GM19452 (cell line): ENCODE measurements around the gene EGFR.
A peak's percentile ranks its signal among the peaks of the same experiment; 100 is the strongest.

Source experiments
- ATAC-seq: cut with Tn5 transposase; IDR thresholded peaks from one replicate; pipeline ENCODE4 v1.9.1; 2021; ENCODE audit not compliant: unreplicated experiment

Gene EGFR

DNA sequence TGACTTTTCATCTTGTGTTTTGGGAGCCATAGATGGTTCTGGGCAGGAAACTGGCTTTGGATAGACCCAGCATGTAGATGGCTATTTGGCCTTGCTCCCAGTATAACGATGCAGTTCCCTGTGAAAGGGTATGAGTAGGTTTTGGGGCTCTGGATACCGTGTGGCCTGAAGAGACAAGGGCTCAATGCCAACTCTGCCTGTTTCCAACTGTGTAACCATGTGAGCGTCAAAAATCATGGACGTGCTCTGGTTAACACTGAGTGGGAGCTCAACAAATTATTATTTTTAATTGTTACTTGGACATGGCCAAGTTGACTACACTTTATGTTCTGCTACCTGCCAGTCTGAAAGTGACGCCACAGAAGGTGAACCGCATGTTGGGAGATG, 41.8 kb downstream of the EGFR start:
- ATAC-seq = no peak

DNA sequence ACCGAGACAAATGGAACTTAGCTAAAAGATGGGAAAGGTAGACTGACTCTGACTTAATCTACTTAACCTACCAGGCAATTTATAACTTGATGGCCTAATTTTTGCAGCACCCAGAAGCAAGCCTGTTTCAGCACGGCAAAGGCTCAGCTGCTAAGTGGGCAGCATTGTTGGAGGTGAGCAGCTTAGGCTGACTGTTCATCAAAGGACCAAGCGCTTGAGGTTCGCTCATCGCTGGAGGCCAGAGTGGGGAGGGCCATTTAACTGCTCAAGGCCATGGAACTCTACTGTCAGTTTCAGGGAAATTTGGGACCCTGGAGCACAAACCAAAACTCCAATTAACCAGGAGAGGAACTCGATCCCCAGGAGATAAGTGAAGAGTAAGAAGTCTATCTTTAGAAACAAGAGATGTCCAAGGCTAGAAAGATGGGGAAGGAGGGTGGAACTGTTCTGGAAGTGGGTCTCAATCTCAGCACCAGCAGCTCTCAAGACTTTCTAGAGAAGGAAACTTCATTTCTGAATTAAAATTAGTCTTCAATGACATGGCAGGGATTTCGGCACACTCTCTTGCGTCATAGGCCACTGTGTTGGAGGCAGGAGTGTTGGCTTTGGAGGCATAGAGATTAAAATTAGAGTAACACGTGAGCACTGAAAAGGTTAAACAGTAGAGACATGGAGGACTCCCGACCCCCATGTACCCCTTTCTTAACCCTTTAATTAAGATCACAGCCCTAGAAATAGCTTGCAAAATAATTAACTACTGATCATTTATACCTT, 43.1 kb downstream of the EGFR start:
- no peak for ATAC-seq

DNA sequence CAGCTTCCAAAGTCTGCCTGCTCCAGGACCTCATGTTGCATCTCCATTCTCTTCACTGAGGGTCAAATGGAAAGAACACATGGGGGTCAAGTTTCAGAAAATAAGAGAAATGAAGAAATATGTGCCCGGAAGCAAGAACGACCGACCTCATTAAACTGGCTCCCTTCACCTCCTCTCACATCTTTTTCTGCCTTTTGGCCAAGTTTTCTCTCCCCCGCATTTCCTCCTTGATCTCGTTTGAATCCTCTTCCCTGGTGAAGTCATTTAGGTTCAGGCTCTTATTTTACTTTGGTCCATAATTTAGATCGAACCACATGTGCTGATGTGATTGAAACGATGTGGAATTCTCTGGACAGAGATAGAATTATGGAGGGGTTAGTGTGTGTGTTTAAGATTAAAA, 44.2 kb downstream of the EGFR start:
- no peak for ATAC-seq

DNA sequence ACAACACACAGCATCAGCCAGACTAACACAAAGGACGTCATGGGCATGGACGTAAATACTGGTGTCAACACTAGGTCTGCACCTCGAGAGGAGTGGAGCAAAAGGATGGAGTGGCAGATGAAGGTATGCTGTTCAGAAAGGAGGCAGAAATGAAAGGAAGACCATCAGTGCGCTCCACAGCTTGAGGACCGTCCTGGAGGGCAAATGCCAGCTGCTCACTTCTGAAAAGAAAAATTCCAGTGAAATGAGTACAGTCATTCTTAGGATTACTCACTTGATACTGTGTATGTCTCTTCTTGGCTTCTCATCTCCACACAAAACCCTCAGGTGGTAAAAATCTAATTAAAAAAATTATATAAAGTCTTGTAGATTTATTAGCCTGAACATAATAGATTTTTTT, 44.8 kb downstream of the EGFR start:
- ATAC-seq = no peak

DNA sequence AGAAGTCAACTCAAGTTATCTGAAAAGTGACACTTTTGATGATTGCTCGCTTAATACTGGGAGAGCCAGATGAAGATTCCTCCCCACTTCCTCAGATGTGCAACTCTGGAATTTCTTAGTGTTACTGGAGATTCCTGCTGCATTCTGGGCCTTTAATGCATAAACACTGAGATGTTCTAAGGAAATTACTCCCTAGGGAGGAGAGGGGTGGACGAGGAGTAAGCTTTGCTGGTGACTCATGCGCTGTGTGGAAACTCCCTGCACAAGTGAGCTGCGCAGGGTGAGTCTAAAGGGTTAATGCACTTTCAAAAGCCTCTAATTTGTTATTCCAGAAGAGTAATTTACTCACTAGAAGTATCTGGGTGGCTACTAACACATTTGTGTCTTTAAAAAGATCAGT, 46.3 kb downstream of the EGFR start:
- peak; percentile 61 for ATAC-seq

DNA sequence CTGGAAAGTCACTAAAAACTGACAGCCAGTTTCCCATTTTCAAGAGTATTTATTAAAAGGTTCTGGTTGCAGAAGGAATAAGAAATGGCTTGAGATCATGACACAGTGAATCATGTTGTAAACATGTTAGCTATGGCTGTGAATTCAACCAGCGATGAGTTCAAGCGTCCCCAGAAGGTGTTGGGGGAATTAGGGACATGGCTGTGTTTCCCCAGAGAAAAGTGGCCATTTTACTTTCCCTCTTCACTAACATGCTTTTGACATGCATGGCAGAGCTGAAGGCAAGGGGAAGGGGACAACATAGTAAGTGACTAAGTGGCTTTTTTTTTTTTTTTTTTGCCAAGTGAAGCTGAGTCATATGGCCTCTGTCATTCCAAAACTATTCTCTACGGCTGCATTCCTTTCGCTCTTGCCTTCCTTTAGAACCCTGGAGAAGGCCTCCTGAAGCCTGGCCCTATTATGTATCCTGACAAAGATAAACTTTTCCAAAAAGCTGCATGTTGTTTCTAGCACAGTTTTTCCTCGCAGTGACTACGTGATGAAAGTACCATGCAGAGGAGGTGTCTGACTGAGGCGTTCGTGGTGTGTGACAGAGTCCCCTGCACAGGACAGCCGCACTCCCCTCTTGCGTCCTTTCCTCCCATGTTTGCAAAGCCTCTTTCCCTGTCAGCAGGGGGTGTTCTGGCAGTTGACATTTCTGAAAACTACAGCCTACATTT, 46.9 kb downstream of the EGFR start:
- ATAC-seq = peak; percentile 42

DNA sequence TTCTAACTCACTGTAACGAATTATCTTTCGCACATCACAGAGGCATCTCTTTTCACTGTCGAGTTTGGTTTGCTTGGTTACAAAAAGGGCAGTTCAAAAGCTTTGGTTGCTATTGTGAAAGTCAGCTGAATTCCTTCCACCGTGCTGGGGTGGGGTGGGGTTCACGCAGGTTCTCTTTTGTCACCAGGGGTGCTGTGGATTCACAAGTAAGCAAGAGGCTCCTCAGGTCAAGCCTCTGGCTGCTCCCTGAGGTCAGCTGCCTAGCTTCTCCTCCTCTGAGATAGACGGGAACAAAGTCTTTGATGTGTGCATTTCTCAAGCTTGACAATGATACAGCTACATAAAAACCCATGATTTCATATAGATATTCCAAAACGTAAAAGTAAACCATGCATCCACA, 47.7 kb downstream of the EGFR start:
- no peak for ATAC-seq

DNA sequence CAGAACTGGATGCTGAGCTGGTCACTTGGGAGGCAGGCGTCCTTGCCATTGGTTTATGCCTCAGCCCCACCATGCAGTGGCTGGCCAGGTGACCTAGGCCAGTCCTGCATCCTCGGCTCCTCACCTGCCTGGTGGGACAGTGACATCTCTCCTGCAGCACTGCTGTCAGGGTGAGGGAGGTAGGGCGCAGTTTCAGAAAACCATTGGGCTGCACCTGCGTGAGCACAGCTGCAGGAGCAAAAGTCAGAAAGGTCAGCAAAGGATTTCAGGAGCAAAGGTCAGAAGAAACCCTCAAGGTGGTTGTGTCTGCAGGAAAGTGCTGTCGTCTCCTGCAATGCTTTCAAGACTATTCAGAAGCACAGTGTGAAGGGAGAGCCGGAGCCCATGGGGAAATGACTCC, 48.1 kb downstream of the EGFR start:
- no peak for ATAC-seq

DNA sequence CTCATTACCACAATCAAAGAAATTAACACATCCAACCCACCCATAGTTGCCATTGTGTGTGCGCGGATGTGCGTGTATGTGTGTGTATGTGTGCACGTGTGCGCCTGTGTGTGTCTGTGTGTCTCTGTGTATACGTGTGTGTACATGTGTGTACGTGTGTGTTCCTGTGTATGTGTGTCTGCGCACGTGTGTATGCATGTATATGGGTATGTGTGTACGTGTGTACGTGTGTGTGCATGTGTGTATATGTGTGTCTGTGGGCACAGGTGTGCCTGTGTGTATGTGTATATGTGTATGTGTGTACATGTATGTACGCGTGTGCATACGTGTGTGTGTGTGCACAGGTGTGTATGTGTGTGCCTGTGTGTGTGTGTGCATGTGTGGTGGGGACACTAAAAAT, 48.9 kb downstream of the EGFR start:
- no peak for ATAC-seq

DNA sequence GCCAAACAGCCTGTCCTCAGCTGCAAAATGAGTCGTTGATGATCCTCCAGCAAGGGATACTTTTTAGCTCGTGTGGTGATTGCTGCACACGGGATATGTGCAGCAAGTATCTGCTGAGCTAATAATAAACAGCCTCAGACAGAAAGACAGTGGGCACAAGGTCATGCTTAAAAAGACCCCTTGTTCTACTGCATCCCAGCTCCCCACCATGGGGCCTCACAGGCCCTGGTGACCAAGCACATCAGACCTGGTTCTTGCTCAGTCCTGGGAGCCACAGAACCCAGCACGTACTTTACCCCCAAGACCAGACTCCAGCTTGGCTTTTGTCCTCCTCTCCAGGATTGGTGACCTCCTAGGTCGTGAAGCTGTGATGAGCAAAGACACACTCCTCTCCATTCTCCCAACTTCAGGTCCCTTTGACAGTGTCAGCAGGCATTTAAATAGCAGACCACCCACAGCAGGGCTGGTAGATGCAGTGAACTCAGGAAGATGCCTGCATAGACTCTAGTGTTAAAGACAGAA, 50.5 kb downstream of the EGFR start:
- no peak for ATAC-seq

DNA sequence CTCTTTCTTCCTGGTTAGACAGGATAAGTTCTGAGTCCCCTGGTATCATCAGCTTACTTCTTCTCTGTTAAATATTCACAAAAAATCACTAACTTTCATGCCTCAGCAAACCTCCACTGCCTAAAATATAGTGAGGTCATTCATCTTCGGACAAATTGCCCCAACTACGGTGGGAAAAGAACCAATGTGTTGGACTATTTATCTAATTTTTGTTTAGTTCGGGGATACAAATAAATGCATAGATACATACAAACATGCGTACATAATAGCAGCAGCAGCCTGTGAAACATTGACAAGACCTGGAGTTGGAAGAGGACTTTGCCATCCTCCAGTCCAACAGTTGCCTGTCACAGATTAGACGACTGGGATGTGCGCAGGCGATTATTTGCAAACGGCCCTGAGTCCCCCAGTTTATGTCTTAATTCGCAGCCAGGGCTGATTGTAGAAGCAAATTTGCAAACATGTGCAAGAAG, 51.5 kb downstream of the EGFR start:
- no peak for ATAC-seq

DNA sequence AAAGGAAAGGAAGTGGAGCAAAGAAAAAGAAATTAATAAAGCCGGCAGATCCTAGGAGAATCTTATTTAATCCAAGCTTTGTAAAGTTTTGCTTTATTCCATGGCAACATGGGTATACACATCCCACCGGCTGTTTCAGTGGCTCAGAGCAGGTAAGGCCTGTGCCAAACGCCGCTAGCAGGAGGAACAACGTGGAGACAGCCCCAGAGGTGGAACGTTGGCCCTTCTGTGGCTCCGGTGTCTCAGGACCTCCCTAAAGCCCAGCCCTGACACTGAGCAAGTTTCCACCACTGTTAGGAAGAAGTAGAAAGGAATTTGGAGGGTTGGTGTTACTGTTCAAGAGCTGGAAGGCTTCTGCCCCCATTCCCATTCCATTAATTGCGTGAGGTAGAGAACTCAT, 52.0 kb downstream of the EGFR start:
- ATAC-seq = no peak

DNA sequence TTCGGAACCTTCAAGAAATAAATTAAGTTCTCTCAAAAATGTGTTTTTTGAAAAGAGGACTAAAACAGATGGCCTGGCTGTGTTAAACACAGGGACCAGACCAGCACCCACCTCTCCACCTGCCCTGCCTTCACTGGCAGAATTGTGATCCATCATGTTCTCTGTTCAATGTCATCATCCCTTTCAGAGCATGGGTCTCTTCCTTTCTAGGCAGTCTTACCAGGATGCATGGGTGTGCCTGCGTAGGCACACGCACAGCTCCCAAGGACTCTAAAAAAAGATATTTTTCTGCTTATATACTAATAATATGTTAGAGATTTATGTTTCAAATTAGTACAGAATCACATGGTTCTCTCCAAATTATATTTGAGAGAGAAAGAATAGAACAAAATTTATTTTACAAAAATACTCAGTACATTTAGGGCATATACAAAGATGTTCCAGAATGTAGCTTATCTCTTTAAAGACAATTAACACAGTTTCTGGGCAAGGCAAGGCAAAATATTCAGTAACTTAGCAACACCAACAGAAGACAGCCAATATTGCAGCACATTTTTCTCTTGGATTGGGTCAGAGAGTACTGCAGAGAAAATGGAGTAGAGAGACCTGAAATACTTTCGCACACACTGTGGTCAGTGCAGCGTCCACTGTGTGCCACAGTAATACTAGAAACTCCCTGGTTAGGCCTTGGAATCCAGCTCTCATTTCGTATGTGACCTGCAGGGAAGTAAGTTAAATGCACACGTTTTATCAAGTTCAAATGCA, 52.8 kb downstream of the EGFR start:
- ATAC-seq = no peak

DNA sequence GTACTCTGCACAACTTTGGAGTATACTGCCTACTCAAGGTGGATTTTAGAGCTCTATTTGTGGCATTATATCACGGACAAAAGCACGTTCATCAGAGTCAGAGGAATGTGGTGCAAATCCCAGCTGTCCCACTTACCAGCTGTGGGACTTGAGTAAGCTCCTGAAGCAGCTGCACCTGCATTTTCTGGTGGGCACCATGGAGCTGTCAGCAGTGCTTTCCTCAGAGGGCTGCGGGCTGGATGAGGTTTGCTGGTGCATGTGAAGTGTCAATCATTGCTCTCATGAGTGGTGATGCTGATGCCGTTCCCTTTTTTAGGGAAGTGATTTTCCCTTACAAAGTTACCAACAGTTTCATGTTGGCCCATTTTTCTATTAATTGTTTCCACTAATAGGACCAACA, 53.4 kb downstream of the EGFR start:
- no peak for ATAC-seq

DNA sequence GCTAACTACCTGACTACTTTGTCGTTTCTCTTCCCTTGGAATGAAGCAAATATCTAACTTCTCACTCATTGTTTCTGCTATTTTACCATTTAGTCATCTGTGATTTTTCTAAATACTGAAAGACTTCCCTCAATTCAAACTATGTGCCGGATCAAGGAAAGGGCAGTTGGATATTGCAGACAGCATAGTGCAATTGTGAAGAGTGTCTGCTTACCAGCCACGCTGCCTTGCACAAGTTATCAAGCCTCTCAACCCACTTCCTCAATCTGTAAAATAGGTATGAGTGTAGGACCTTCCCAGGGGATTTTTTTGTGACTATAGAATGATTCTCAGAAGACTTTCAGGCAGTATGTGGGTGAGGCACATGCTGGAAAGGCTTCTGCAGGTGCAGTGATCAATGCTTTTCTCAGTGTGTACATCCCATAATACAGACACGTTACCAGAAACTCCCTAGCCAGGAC, 54.3 kb downstream of the EGFR start:
- peak; percentile 56 for ATAC-seq

DNA sequence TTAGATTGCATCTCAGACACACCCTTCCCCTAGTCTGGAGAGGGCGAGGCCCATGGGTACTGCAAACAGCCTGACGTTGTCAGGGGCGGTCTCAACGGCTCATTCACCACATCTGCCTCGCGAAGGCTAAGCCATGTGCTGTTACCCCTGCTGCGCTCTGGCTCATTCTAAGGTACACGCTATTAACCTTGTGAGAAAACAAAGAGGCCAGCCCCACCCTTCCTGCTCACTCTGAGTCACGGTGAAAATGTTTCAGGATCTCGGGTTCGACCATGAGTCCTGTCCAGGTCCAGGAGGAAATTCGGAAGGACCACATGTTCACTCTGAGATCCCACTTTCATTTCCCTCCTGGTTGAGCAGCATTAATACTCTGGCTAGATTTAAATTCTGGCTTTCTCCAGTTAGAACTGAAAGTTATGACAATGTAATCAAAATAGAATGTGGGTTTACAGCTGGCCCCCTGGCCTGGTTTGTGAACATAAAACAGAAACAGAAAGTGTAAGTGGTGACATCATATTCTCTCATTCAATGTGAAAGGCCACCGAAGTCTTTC, 55.2 kb downstream of the EGFR start:
- ATAC-seq = peak; percentile 86

DNA sequence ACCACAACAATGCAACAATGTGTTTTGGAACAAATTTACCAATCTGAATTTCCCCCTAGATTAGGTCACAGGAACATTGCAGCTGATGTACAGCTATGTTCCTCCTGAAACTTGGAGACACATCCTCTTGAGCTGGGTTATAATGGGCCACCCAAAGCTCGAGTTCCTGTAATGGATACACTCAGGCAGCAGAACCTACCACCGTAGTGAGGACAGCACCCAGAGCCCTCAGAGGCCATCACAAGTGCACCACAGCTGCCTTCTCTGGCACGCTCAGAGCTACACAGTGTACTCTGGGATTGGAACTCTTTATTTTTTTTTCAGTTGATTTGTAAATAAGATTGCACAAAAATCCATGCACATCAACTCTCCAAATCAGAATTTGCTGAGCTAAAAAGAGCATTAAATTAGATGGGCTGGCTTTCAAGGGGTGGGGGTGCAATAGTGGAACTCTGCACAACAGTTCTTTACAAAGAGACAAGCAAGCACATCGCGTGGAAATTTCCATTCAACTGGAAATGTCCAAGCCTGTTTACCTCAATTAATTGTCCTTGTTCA, 56.7 kb downstream of the EGFR start:
- no peak for ATAC-seq

DNA sequence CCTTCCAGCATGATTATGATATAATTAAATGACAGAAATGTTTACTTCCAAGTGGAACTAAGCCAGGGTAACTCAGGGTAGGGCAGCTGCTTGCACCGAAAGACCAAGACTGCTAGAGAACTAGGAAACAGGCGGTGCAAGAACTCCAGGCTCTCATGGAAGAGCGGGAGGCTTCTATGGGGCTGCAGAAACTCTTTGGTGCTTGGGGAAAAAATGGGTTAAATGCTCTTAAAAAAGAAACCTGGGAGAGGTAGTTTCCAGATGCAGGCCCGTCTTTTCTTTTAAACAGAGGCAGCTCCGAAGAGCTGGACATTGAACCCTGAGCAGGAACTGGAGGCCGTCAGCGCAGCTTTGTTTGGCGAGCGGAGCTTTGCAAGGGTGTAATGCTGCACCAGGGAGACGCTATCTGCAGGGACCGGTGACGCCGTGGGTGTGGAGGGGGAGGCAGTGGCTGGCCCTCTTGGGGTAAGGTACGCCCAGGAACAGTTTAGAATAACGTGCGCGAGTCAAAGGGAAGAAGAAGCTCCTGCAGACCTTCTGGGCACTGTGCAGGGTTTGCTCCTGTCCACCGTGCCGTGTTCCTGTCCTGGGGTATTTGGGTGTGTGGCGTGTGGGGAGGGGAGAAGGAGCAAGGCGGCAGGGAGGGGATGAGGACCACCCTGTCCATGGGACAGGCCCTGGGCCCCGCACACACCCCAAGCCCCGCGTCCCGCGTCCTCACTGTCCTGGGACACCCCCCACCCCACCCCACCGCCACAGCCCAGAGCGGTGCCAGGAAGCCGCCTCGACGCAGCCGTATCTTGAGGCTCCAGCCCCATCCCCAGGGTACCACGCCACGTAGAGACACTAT, 59.0 kb downstream of the EGFR start:
- ATAC-seq = no peak

DNA sequence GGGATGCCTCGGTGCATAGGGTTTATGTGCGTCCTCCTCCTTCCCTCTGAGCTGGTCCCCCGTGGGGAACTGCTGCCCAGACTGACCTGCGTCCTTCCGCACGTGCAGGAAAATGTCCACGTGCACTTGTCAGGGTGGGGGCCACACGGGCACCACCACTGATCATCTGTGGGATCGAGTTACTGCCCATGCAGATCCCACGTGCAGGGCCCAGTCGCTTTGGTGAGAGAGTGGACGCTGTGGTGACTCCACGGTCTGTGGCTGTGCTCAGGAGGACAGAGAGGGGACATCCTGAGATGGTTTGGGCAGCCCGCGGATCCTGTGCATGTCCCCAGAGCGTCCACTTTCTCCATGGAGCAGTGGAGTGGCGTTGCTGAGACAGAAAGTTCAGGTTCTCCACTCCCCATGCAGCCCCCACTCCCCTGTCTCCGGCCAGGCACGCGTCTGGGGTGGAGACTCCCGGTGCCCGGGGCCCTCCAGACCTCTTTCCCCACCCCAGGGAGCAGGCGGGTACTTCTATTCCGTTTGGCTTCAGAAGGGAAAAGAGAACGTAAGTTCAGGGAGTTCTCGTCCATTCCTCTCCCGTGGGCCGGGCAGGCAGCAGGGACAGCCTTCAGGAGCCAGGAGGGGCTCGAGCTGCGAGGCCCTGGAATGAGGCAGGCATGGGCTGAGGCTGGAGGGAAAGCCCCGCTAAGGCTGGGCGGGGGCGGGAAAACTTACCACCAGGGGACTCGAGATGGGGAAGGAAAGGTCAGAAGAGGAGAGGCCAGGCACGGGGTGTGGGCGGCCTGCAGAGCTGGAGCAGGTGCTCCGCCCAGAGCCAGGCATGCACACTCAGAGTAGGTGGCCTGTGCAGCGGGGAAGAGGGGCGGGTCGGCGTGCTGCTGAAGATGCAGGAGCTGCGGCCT, 59.9 kb downstream of the EGFR start:
- no peak for ATAC-seq
